AG09319 (cell line): ENCODE data around the gene C12orf43.

Source experiments
- DNase-seq: peaks from one replicate; pipeline ENCODE4 v3.0.0-alpha.2; 2010; ENCODE audit warnings: low read depth; ENCODE audit errors: extremely low read depth
- CTCF ChIP-seq: IDR thresholded peaks from 2 replicates; pipeline ENCODE4 v1.5.1; 2011; ENCODE audit warnings: low read depth, mild to moderate bottlenecking, inconsistent platforms, low read length, moderate library complexity

The C12orf43 gene

GRCh38 chr12:121025442-121026226 lies 9.3 kb upstream of the C12orf43 start:
- no peak for DNase-seq
- TF ChIP-seq CTCF, result no peak

GRCh38 chr12:121023799-121024198 lies 7.5 kb upstream of the C12orf43 start:
- no peak for TF ChIP-seq CTCF
- DNase-seq, result no peak

- TF ChIP-seq CTCF, result no peak
- DNase-seq, result no peak
These were observed 6.4 kb upstream of the C12orf43 start for GRCh38 chr12:121022713-121023112.

- TF ChIP-seq CTCF, result no peak
- DNase-seq, result no peak
These were observed 5.5 kb upstream of the C12orf43 start for GRCh38 chr12:121021754-121022153.

- no peak for TF ChIP-seq CTCF
- DNase-seq, result no peak
These were observed 2.8 kb upstream of the C12orf43 start for GRCh38 chr12:121018860-121019617.

GRCh38 chr12:121017966-121018491 lies 1.7 kb upstream of the C12orf43 start:
- DNase-seq, result no peak
- no peak for TF ChIP-seq CTCF

GRCh38 chr12:121013715-121014114 lies 2.6 kb downstream of the C12orf43 start:
- no peak for TF ChIP-seq CTCF
- no peak for DNase-seq
